Measurements from ENCODE around the gene NPLOC4. TPM values are rescaled to one million over a fixed set of nuclear protein-coding genes. Genes with fewer than 3 reads are reported as not detected.

Gene NPLOC4
- total RNA-seq, 4 donors from 2014 or later: 45.8 to 98.5 (median 58.1) TPM

- TF ChIP-seq POLR2A (IDR thresholded peaks at IDR 0.05): no peak
- TF ChIP-seq, protein P1, sequence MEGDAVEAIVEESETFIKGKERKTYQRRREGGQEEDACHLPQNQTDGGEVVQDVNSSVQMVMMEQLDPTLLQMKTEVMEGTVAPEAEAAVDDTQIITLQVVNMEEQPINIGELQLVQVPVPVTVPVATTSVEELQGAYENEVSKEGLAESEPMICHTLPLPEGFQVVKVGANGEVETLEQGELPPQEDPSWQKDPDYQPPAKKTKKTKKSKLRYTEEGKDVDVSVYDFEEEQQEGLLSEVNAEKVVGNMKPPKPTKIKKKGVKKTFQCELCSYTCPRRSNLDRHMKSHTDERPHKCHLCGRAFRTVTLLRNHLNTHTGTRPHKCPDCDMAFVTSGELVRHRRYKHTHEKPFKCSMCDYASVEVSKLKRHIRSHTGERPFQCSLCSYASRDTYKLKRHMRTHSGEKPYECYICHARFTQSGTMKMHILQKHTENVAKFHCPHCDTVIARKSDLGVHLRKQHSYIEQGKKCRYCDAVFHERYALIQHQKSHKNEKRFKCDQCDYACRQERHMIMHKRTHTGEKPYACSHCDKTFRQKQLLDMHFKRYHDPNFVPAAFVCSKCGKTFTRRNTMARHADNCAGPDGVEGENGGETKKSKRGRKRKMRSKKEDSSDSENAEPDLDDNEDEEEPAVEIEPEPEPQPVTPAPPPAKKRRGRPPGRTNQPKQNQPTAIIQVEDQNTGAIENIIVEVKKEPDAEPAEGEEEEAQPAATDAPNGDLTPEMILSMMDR (IDR thresholded peaks at IDR 0.05): no peak
- DNase-seq: no peak
- Histone ChIP-seq H3K36me3 (peaks cover 28 to 31% of the 10 kb centered on the region in 2 donors), H3K9me3 (no peaks in the 10 kb centered on the region), H3K27ac (peak overlapping the region; percentile 99 to 100 (median 99)), H3K4me1 (peaks cover 39 to 42% of the 10 kb centered on the region in 2 donors), H3K27me3 (no peaks in the 10 kb centered on the region), H3K4me3 (replicated peaks in 1 of 3) (peak overlapping the region; percentile 92 to 97 (median 96))
- intact Hi-C loops (cut with DNase I): loop anchor here (2.0 kb wide), 1 partner anchor 115 kb away; no protein-coding TSS in a partner anchor
- 0 to 1% methylated on average over 16 to 29 of the region's 62 CpGs for WGBS, 2 donors
These were observed 124.9 kb downstream of the NPLOC4 start for GRCh38 chr17:81511804-81512561.

- Histone ChIP-seq H3K36me3 (peaks cover 28 to 31% of the 10 kb centered on the region in 2 donors), H3K4me1 (peaks cover 34 to 42% of the 10 kb centered on the region in 2 donors), H3K9me3 (no peaks in the 10 kb centered on the region), H3K4me3 (replicated peaks in 1 of 3) (peak overlapping the region; percentile 92 to 97 (median 96)), H3K27me3 (no peaks in the 10 kb centered on the region), H3K27ac (peak overlapping the region; percentile 99 to 100 (median 99))
- TF ChIP-seq, protein P1 (IDR thresholded peaks at IDR 0.05): no peak
- TF ChIP-seq POLR2A (IDR thresholded peaks at IDR 0.05): no peak
- WGBS, 2 donors: 2% methylated on average over 9 of the region's 9 CpGs
- intact Hi-C loops (cut with DNase I): loop anchor here (2.0 kb wide), 1 partner anchor 115 kb away; no protein-coding TSS in a partner anchor
- no peak for DNase-seq
These were observed 125.4 kb downstream of the NPLOC4 start for GRCh38 chr17:81511554-81511803.

GRCh38 chr17:81510785-81511553 is 125.9 kb downstream of the NPLOC4 start:
- peak in 1 of 2 donors; percentile 26 for DNase-seq
- intact Hi-C loops (cut with DNase I): loop anchor here (2.0 kb wide), 1 partner anchor 114 kb away; no protein-coding TSS in a partner anchor
- peak in 1 of 2 donors; percentile 7 for TF ChIP-seq POLR2A (IDR thresholded peaks at IDR 0.05)
- TF ChIP-seq, protein P1 (IDR thresholded peaks at IDR 0.05): no peak
- no peaks in the 10 kb centered on the region for H3K27me3 ChIP-seq
- H3K4me3 ChIP-seq (replicated peaks in 1 of 3): peak overlapping the region; percentile 92 to 97 (median 96)
- WGBS, 2 donors: 1% methylated on average over 22 to 33 of the region's 48 CpGs
- H3K9me3 ChIP-seq: no peaks in the 10 kb centered on the region
- peaks cover 29 to 41% of the 10 kb centered on the region in 2 donors for H3K4me1 ChIP-seq
- peak overlapping the region; percentile 99 to 100 (median 99) for H3K27ac ChIP-seq
- H3K36me3 ChIP-seq: peaks cover 28 to 31% of the 10 kb centered on the region in 2 donors

- peak overlapping the region; percentile 99 to 100 (median 99) for H3K27ac ChIP-seq
- H3K27me3 ChIP-seq: no peaks in the 10 kb centered on the region
- intact Hi-C loops (cut with DNase I): loop anchor here (2.0 kb wide), 1 partner anchor 113 kb away; no protein-coding TSS in a partner anchor
- no peaks in the 10 kb centered on the region for H3K9me3 ChIP-seq
- peaks cover 28 to 31% of the 10 kb centered on the region in 2 donors for H3K36me3 ChIP-seq
- no peak for DNase-seq
- no peak for TF ChIP-seq POLR2A (IDR thresholded peaks at IDR 0.05)
- TF ChIP-seq, protein P1 (IDR thresholded peaks at IDR 0.05): no peak
- 6 to 10% methylated on average over 15 to 22 of the region's 22 CpGs for WGBS, 2 donors
- H3K4me1 ChIP-seq: peaks cover 22 to 34% of the 10 kb centered on the region in 2 donors
- H3K4me3 ChIP-seq (replicated peaks in 1 of 3): peak overlapping the region; percentile 92 to 97 (median 96)
These were observed 126.7 kb downstream of the NPLOC4 start for GRCh38 chr17:81509972-81510784.

Data from thyroid gland (tissue), 4 donors.